CD4-positive, alpha-beta T cell treated with Interleukin-2 at 100 ng/mL for 4 hours (primary cell): Measurements from ENCODE around the gene PRRC2A.

Experiments
- DNase-seq: peaks from one replicate; pipeline ENCODE4 v3.0.0-alpha.2; 2020; ENCODE audit warnings: low spot score

The PRRC2A gene

GRCh38 chr6:31626952-31627351, 6.4 kb downstream of the PRRC2A start:
- DNase-seq = no peak

DNA sequence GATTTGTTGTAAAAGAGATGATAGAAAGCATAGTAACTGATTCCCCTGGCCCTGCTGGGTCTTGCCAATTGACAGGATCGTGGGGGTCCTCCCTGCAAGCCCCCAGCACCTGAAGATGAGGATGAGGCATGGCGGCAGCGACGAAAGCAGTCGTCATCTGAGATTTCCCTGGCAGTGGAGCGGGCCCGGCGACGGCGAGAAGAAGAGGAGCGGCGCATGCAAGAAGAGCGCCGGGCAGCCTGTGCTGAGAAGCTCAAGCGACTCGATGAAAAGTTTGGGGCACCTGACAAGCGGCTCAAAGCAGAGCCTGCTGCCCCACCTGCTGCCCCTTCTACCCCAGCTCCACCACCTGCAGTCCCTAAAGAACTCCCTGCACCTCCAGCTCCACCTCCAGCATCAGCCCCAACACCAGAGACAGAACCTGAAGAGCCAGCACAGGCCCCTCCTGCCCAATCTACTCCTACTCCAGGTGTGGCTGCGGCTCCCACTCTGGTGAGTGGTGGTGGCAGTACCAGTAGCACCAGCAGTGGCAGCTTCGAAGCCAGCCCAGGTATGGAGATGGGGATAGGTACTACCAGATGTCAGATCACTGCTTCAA, 7.3 kb downstream of the PRRC2A start:
- no peak for DNase-seq

- no peak for DNase-seq
These were observed 8.5 kb downstream of the PRRC2A start for GRCh38 chr6:31629014-31629413.

GRCh38 chr6:31630177-31630934, 9.8 kb downstream of the PRRC2A start:
- DNase-seq = no peak

GRCh38 chr6:31631209-31631608, 10.7 kb downstream of the PRRC2A start:
- no peak for DNase-seq

GRCh38 chr6:31631681-31632278, 11.3 kb downstream of the PRRC2A start:
- DNase-seq = no peak

- DNase-seq = no peak
These were observed 11.9 kb downstream of the PRRC2A start for GRCh38 chr6:31632279-31632946.

DNA sequence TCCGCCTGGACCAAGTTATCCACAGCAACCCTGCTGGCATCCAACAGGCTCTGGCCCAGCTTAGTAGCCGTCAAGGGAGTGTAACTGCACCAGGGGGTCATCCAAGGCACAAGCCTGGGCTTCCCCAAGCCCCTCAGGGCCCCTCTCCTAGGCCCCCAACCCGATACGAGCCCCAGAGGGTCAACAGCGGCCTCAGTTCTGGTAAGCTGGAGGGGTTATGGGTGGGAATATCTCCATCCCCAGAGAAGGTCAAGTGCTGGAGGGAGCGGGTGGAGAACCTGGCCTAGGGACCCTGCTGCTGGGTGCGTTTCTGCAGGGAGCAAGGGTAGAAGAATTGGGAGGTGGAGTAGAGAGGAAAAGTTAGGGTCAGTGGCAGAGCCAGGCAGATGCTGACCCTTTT, 12.9 kb downstream of the PRRC2A start:
- DNase-seq = no peak

- DNase-seq = no peak
These were observed 13.6 kb downstream of the PRRC2A start for GRCh38 chr6:31634131-31634530.

GRCh38 chr6:31634969-31635575, 14.6 kb downstream of the PRRC2A start:
- DNase-seq = no peak

DNA sequence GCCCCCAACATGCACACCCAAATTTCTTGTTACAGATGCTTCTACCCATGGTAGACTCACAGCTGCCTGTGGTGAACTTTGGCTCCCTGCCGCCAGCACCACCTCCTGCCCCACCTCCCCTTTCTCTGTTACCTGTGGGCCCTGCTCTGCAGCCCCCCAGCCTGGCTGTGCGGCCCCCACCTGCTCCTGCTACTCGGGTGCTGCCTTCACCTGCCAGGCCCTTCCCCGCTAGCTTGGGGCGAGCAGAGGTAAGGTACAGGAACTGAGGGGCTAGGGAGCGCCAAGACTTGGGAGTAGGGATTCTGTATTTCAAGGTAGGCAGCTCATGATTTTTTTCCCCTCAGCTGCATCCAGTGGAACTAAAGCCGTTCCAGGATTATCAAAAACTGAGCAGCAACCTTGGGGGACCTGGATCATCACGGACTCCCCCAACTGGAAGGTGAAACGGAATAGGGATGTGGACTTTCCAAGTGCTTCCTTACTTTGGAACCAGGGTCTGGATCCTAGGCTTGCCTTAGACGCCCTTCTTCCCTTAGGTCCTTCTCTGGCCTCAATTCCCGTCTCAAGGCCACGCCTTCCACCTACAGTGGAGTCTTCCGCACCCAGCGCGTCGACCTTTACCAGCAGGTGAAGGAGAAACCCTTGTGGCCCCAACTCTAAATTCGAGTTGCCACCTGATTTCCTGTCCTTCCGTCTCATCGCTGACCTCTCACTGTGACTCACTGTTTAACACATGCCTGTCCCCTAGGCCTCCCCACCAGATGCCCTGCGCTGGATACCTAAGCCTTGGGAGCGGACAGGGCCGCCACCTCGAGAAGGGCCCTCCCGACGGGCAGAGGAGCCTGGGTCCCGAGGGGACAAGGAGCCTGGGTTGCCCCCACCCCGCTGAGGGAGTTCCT, 16.4 kb downstream of the PRRC2A start:
- no peak for DNase-seq

GRCh38 chr6:31639043-31639442, 18.5 kb downstream of the PRRC2A start:
- no peak for DNase-seq

GRCh38 chr6:31639449-31639861, 18.9 kb downstream of the PRRC2A start:
- no peak for DNase-seq

GRCh38 chr6:31640612-31641011, 20.1 kb downstream of the PRRC2A start:
- no peak for DNase-seq

- DNase-seq = no peak
These were observed 20.9 kb downstream of the PRRC2A start for GRCh38 chr6:31641370-31641769.

- no peak for DNase-seq
These were observed 22.5 kb downstream of the PRRC2A start for GRCh38 chr6:31642798-31643570.

DNA sequence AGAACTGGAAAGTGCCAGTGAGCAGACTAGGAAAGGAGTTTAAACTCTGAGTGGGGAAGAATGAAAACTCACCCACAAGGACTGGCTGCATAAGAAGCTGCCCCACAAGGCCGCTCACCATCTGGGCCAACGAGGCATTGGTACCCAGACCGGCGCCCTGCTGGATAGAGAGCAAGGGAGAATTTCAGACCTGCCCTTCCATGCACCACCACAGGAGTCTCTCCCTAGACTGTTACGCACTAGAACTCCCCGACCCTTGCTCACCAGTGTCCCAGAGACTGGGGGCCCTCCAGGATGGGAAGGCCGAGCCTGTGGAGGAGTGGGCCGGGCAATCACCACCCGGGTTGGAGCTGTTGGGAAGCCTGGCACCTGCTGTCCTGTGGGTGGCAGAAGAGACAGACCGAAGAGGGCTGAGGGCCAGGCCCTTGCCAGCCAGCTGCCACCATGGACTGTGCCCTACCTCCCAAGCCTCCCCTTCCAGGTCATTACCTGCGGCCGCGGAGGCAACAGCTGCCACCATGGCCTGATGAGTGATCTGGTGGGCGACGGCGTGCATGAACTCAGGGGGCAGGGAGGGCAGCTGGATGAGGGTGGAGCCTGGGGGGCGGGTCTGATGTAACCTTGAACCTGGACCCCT, 23.4 kb downstream of the PRRC2A start:
- no peak for DNase-seq

GRCh38 chr6:31645325-31645724, 24.8 kb downstream of the PRRC2A start:
- no peak for DNase-seq

DNA sequence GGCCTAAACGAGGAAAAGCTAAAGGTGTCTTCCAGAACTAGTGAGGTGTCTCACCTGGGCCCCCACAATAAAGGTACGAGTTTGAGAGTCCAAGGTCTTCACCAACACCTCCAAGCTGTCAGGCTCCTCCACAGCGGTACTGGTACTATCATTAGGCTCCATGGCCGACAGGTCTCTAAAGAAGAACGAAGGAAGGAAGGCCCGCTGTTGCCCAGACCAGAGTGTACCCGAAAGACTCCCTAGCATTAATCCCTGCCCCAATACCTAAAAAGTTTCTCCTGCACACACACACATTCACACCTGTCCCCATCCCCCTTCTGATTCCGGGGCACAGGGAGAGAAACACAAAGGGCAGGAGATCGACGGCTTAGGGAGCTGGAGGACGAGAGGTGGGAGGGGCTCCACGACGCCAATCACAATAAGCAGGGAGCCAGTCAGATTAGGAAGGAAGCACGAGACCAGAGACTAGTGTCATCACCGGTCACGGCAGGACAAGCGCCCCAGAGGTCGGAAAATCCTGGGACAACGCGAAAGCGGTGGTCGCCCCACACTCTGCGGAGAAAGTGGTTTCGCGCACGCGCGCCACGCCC, 31.2 kb downstream of the PRRC2A start:
- no peak for DNase-seq
